NCI-H2171 treated with DMSO at 0.1 percent for 48 hours (cell line): ENCODE data around the gene TRIO.

ENCODE experiments used
- DNase-seq: peaks from one replicate; lab custom pipeline; 2025; lab: John Stamatoyannopoulos, UW

The TRIO gene

DNA sequence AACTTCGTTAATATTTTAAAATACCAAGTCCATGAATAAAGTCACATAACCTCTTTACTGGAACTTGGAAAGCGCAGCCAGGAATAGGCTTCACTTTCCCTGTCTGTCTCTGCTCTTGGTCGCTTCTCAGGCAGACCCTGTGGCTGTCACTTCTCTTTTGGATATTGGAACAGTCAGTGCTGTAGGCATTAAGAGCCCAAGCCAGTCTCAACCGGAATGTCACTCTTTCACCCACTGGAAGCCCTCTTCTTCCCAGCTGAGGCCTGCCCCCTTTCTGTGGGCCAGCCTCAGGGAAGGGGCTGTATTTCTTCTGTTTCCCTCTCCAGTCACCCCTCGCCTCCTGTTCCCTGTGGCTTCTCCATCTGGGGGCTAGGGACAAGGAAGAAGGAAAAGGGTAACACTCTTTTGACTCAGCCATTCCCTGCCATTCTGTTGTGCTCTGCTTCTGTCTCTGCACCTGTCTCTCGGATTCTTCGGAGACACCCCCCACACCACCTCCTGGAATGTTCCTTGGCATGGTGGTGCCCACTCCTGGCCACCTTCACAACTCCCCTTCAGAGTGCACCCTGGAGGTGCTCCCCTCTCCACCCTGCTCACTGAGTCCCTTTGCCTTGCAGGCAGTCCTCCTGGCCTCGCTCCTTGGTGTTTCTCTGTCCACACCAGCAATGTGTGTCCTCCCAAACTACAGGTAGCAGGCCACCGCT lies 103.4 kb downstream of the TRIO start:
- peak; percentile 17 for DNase-seq

DNA sequence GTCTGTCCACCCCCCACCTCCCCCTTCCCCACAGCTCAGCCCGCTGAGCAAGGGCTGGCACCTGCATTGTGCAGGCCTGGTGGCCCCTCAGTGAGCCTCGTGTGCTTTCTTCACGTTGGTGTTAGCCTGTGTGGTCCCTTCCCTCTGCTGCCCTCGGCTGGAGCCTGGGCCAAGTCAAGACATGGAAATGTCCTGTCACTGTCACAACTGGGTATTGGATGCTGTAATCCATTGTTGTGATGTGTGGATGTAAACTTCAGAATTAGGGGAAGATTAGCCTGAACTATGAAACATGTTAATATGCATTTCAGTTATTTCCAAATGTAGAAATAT lies 103.9 kb downstream of the TRIO start:
- DNase-seq = no peak

DNA sequence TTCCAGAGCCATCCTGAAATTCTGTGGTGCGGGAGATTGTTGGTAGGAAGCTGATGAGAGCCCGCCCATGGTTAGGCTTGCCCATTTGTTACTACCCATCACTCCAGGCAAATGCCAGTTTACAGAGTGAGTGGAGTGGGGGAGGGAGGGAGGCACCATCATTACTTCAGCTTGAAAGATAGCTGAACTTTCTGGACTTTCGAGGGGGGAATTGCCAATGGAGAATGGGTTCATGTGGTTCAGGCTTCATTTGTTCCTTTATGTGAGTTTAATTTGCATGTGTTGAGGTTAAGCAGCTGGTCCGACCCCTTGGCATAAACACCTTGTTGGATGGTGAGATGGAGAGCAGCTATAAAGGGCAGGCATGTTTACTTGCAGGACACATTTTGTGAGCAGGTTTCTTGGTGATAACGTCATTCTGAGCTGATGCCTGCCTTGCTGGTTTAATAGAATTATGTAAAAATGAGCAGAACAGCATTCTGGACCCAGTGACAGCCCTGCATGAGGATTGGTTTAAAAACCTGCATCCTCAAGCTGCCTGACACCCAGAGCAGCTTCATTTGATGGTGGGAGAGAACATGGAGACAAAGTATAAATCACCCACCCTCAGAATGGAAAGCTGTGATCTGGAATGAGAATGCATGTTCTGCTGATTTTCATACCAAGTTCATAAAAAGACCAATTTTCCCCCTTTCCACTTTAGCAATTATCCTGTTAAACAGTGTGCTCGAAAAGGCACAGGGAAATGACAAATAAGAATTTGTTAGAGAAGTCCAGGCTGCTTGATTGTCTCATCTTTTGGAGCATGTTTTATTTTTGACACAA lies 106.3 kb downstream of the TRIO start:
- DNase-seq = no peak

DNA sequence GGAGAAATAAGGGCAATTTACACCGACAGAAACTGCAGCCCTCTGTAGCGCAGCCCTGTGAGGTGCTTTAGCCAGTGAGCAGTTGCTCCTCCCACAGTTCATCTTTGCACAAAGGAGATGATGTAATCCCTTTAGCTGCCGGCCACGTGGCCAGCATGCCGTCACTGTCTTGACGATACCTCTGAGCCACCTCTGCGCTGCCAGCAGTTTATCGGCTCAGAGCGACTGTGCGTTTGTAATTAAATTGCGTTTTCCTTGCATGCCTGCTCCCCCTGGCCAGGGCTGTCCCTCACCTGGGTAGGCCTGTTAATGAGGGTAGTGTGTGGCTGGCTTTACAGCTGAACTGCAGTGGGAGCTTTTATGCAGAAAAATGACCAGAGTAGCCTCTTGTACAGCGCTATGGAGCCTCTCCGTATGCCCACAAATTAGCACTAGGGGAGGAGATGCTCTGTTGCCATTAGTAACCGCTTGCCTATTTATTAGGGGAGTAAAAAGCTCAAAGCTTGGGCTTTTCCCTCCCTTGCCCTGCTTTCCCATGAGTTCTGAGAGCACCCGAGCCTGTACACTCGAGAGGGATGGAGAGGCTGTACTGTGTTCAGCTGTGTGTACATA lies 107.0 kb downstream of the TRIO start:
- DNase-seq = peak; percentile 42

DNA sequence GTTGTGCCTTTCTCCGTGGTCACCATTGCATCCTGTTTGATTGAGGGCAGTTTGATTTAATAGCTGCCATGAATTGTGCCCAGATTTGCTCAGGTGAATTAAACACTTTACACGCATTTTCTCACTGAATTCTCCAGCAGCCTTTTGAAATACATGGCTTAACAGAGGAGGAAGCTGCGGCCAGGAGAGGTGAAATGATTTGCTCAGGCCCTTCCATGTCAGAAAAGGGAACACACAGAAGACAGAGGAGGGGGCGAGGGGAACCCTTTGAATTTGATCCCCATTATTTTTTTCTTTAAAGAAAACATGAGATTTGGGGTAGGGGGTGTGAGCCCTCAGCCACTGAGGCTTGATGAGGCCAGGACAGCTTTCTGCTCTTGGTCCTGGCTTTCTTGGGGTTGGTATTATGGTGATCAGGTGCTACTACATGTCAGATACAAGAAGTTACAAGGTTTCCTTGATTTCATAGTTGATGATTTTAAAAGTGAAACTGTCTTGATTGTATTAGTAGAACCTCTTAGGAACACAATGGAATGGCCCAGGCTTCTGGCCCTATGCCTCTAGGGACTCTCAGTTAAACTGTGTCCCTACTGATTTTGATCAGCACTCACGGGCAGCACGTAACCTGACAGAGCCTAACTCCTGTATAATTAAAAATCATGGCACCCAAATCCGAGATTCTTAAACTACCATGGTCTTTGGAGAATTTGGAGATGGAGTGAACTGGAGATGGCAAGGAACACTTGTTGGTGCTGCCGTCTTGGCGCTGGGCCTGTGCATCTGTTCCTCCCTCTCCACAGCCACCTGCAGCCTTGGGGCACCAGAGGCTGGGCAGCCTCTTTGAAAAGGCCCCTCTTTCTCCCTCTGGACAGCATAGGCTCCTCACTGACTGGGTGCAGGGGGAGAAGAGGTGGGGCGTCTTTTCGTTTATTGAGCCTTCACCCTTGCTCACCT lies 107.9 kb downstream of the TRIO start:
- peak; percentile 95 for DNase-seq

DNA sequence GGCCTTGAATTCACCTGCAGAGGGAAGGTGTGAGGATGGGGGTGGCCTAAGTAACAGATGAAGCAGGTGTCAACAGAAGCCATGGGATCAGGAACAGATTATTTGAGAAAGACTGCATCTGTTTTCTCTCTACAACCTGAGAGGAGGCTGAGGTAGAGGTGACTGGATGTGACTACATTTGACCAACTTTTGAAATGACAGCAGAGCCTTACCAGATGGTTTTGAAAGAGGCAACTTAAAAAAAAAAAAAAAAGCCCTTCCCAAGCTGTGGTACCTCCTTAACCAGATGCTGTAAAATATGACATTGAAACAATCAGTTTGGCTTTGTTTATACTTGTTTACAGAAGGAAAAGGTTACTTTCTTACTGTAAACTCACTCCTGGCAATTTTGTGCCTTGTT lies 108.6 kb downstream of the TRIO start:
- peak; percentile 99 for DNase-seq

DNA sequence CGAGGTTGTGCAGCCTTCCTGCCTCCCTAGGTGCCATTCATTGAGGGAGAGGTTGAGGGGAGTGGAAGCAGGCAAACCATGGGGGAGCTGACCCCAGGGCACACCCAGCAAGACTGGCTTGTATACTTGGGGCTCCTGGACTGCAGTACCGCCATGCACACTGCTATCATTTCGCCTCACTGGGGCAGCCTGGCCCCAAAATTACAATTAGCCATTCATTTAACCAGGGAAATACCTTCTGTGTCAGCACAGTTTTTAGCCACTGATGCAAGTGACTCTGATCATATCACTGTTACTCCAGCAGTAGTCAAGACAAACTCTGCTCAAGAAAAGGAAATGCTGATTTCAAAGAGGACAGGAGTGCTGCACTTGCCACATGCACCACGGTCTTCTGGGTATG lies 109.7 kb downstream of the TRIO start:
- DNase-seq = no peak

DNA sequence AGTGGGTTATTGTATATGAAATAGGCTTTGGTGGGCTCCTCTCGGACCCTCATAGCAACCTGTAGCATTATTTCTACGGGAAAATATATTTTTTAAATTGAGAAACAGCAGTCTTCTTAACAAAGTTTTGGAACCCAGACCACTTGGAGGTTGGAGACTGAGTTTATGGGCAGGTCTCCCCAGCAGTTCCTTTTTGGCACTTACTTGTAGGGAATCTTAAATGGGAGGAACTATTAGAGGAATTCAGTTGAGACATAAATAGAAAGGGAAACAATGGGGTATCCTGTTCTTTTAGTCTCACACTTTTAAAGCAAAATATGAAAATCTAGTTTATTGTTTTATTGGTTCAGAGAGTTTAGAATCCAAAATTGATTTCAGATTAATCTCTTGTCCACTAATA lies 111.5 kb downstream of the TRIO start:
- no peak for DNase-seq

DNA sequence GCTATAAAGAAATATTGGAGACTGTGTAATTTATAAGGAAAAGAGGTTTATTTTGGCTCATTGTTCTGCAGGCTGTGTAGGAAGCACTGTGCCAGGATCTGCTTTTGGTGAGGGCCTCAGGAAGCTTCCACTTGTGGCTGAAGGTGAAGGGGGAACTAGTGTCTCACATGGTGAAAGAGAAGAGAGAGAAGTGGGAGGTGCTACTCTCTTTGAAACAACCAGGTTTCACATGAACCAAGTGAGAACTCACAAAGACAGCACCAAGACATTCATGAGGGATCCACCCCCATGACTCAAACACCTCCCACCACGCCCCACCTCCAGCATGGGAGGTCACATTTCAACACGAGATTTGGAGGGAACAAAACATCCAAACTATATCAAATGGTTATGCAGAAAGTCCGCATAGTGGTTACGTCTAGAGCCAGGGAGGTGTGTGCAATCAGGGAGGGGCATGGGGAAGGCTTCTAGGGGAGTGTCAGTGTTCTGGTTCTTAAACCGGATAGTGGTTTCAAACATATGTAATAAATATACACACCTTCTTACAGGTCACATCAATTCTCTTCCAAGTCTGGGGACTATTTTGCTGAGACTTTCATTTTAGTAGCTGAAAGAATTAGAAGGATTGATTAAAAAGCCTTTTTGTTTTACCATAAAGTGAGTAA lies 113.0 kb downstream of the TRIO start:
- DNase-seq = no peak

DNA sequence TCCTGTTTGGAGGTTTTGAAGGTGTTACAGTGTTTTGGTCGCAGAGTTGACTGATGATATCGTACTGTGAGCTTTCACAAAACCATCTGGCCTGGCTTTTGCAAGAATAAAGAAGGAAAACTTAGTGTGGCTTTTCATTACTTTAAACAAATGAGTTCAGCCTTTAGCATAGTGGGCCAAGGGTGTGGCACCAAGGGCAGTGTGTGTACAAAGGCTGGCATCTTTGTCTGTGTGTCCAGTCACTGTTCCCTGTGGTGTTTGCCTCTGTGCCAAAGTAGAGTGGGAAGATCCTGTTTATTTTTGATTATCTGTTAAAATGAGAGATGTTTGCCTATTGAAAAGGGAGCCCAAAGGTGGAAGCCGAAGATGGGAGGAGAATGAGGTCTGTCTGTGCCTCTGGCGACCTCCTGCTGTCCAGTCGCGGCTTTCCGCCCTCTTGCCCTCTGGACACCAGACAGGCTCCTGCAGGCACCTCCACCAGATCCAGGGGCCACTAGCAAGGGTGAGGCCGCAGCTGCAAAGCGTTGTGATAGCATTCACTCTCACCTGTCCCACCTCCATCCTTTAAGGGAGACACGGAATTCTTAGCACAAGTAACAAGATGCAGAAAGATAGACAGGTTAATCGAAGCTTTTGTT lies 113.7 kb downstream of the TRIO start:
- DNase-seq = no peak

DNA sequence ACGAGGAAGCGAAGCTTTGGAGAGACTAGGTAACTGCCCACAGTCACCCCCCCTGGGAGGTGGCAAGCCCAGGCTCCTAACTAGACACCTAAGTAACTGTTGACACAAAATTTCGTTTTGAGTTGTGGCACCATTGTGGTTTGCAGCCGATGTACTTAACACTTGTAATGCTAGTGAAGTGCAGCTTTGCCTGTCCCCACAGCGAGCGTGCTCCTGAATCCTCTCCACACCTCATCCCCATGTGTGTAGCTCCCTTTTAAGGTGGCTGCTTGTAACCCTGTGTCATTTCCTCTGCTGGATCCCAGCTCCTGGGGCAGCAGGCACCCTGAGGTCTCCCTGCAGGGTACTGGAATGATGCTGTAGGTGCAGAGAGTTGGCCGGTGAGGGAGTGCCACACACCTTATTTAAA lies 114.9 kb downstream of the TRIO start:
- DNase-seq = no peak

DNA sequence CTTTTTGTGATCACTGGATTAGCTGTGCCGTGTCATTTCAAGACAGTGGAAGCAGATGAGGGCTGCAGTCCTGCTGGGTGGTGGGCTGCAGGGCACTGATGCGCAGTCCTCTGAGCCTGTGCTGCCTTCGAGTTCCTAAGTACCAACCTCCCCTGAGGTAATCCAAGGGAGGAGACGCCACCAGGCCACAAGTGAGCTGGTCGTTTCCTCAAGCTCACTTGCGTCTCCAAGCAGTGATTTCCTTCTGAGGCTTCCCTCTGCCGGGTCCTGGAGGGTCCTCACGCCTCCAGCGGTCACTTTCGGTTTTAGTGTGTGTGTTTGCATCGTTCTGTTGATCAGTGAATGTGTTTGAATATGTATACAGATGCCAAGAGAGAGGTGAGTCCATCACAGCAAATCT lies 115.7 kb downstream of the TRIO start:
- DNase-seq = no peak

DNA sequence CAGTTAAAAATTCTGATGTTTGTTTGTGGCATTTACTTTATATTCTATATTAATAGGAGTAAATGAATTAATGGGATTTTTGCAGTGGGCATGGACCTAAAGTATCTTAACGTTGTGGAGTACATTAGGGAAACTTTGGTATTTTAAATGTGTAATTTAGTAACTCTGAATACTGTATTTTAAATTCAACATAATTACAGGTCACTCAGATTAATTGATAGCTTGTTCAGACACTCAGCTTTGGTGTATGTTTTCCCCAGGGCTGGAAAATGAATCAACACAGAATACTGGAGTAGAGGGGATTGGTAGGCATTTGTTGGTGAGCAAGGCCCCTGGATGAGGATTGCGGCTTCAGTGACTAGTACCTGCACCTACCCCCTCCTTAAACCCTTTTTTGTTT lies 117.5 kb downstream of the TRIO start:
- DNase-seq = no peak

DNA sequence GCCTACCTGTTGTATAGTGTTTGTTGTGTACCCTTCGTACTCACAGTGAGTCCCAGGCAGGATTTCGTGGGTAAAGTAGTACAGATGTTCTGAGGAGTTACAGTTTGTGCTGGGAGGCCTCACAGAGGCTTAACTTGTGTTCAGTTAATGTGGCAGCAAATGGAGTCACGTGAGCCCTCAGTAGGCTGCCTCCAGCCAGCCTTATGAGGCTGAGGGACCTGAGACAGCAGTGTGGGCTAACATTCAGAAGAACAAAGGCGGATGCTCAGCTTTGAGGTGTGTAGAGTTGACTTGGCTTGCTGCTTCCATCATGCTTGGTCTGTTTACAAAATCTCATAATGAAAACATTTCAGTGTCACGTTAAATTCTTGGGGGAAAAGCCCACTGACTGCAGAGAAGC lies 118.1 kb downstream of the TRIO start:
- DNase-seq = no peak

DNA sequence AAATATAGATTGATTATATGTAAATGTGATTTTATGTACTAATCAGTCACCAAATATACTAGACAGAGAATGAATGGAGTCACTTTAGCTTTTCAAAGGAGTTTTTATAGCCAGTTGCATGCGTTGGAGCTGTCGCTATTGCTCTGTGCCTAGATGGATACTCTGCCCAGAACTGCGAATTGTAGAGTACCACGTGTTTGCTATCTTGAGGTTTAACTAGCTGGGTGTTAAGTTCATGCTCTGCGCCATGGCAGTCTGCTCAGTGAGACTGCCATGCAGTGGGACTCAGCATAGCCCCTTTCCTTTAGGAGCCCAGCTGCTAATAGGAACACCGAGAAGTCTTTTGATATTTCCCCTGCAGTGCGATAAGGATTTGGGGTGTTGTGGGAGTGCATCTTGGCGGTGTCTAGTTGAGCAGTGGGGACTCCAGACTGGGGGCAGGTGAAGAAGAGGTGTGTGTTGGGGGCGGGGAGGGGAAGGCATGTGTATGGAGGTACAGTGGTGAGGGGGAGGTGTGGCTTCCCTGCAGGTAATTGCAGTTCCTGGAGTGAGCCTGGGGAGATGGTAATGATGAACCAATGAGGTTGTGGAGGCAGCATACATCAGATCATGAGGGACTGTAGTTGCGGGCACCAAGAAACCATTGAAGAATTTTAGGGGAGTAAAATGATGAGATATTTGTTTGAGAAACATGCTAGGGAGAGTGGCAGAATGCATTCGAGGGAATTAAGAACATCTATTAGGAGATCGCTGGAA lies 118.9 kb downstream of the TRIO start:
- no peak for DNase-seq

DNA sequence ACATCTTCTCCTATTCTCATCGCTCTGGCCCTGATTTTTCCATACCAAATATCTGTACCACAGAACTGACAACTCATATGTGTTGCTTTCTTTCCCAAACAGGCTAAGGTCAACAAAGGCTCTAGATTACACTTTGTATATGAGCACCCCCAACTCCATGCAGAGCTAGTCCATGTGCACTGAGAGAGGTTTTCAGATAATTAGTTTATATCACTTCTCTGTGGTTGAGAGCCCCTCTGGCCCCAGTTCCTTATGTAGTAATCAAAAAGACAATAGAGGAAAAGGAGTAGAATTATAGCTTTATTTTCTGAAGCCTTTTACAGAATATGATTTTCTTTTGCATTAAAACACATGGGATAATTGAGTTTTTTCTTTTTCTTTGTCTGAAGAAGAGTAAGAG lies 120.0 kb downstream of the TRIO start:
- DNase-seq = peak; percentile 75

DNA sequence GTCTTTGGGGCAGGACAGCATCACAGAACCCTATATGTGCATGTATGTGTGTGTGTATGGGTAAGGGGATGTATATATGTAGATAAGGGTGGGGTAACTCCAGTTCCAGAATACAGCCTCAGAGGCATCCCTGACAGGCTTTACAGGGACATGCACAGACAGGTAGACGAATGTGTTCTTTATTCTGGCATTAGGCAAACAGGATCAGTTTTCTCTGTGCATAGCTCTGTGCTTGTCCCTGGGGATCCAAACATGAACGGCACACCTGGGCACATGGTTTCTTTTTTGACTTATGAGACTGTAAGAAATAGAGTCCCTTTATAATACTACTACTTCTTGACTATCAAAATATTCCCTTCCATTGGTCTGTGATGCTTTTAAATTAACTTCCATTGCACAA lies 120.6 kb downstream of the TRIO start:
- peak; percentile 99 for DNase-seq

DNA sequence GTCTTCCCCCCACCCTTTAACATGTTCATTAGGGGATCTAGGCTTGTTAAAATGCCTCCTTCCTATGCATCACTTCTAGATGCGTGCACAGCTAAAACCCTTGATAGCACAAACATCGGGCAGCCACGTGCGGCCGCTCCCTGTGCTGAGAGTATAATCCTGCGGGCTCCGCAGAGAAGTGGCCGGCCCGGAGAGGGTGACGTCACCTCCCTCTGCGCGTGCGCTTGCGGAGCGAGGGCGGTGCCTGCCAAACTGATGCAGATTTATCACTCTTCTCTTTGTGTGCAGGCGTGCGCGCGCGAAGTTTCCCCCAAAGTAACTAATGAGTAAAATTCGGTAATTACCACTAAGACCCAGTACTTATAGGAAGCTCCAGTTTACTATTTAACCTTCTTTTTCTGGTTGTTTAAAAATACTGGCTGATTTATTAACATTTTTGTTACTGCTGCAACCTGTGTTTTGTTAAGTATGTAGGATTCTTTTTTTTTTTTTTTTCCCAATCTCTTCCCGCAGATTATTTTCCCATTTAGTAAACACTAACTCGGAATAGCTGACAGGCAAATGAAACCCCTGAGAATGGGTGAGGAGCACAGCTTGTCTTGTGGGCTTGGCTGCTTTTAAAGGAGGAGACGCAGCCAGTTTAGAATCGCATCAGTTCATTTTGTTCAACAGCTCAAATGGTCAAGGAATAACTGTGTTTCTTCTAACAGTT lies 121.6 kb downstream of the TRIO start:
- DNase-seq = peak; percentile 99

DNA sequence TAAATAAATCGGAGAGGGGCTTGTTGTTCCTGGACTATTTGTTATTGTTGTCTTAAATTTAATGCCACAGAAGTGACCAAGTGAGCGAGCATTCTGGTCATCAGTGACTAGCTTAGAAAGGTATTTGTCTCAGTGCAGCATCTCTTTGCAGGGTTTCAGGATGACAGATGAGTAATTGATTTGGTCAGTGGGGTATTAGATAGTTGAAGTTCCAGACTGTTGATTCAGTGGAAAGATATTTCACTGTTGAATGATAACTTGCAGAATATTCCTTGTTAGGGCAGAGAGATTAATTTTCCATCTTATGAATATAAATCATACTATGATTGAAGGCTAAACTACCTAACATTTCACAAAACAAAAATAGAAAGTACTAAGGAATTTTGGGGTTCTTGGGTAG lies 122.4 kb downstream of the TRIO start:
- DNase-seq = peak; percentile 27

DNA sequence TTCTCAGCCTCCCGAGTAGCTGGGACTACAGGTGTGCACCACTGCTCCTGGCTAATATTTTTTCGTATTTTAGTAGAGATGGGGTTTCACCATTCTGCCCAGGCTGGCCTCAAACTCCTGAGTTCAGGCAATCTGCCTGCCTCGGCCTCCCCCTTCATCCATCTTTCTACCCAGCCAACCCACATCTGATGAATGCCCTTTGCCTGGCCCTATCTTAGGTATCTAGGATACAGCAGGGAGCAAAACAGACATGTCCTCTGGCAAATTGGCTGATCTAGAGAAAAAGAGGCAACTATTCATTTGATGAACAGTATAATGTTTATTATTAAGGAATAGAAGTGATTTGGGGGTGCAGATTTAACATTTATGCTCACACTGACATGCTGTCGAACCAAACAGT lies 123.0 kb downstream of the TRIO start:
- DNase-seq = peak; percentile 38
